Left ventricle myocardium inferior (tissue), 1 donor: Measurements from ENCODE around the gene MAPKAPK2. TPM values are rescaled to one million over a fixed set of nuclear protein-coding genes. Genes with fewer than 3 reads are reported as not detected.

Experiments
- DNase-seq: peaks from one replicate; pipeline ENCODE4 v3.0.0-alpha.2; 2020
- H3K27ac ChIP-seq: fragments of 200-600 bp; replicated peaks from 2 replicates; pipeline ENCODE4 v1.8.0; 2021
- H3K27me3 ChIP-seq: fragments of 200-600 bp; 2 replicates; pipeline ENCODE4 v1.8.0; 2021; ENCODE audit warnings: low read depth
- H3K36me3 ChIP-seq: fragments of 200-600 bp; 2 replicates; pipeline ENCODE4 v1.8.0; 2021
- H3K4me1 ChIP-seq: fragments of 200-600 bp; 2 replicates; pipeline ENCODE4 v1.8.0; 2021
- H3K4me3 ChIP-seq: fragments of 200-600 bp; 2 replicates; pipeline ENCODE4 v1.8.0; 2021; ENCODE audit warnings: mild to moderate bottlenecking, moderate library complexity
- H3K9me3 ChIP-seq: fragments of 200-600 bp; replicated peaks from 2 replicates; pipeline ENCODE4 v1.8.0; 2021
- CTCF ChIP-seq: fragments of 200-600 bp; IDR thresholded peaks from 2 replicates; pipeline ENCODE4 v1.8.0; 2021; ENCODE audit warnings: antibody characterized with exemption, mild to moderate bottlenecking, borderline replicate concordance
- intact Hi-C: fragments of 100-400 bp; cut with micrococcal nuclease; formaldehyde crosslinking; loops from one replicate; pipeline ENCODE4 v1.11.0; 2022
- total RNA-seq: library from RNA; stranded (reverse); fragmentation: NEBNext Ultra II Directional; extraction: Animal tissue kit (Norgen Biotek cat#: 25700); gene quantifications from one replicate; pipeline ENCODE4 v1.2.1, GENCODE V29; 2021
- donor health status: DM: no; HTN: yes; CAD: no; lungs with severe emphysema.

Gene MAPKAPK2
- total RNA-seq, 1 donor from 2014 or later, result 215 TPM

- Histone ChIP-seq H3K27ac (peak overlapping the region; percentile 93), H3K27me3 (no peaks in the 10 kb centered on the region), H3K36me3 (no peaks in the 10 kb centered on the region), H3K4me1 (peaks cover 100% of the 10 kb centered on the region), H3K9me3 (no peaks in the 10 kb centered on the region), H3K4me3 (peak overlapping the region; percentile 44)
- TF ChIP-seq CTCF, result no peak
- no peak for DNase-seq
- intact Hi-C loops, result no loop called here
Measured at GRCh38 chr1:206723462-206723804, 38.7 kb downstream of the MAPKAPK2 start.

- DNase-seq, result peak; percentile 40
- Histone ChIP-seq H3K9me3 (no peaks in the 10 kb centered on the region), H3K27me3 (no peaks in the 10 kb centered on the region), H3K36me3 (peaks cover 3% of the 10 kb centered on the region), H3K4me3 (peak overlapping the region; percentile 44), H3K4me1 (peaks cover 100% of the 10 kb centered on the region), H3K27ac (peak overlapping the region; percentile 93)
- intact Hi-C loops, result no loop called here
- TF ChIP-seq CTCF, result peak; percentile 38
Measured at GRCh38 chr1:206723805-206724472, 39.2 kb downstream of the MAPKAPK2 start.

GRCh38 chr1:206725109-206725963, 40.6 kb downstream of the MAPKAPK2 start:
- no peak for DNase-seq
- TF ChIP-seq CTCF, result peak; percentile 61
- Histone ChIP-seq H3K27ac (peak overlapping the region; percentile 93), H3K27me3 (no peaks in the 10 kb centered on the region), H3K9me3 (no peaks in the 10 kb centered on the region), H3K36me3 (peaks cover 17% of the 10 kb centered on the region), H3K4me1 (peaks cover 99% of the 10 kb centered on the region), H3K4me3 (no peak overlapping the region)
- intact Hi-C loops, result no loop called here

- peaks cover 76% of the 10 kb centered on the region for H3K4me1 ChIP-seq
- peaks cover 45% of the 10 kb centered on the region for H3K36me3 ChIP-seq
- H3K9me3 ChIP-seq, result no peaks in the 10 kb centered on the region
- intact Hi-C loops, result no loop called here
- no peak for TF ChIP-seq CTCF
- no peak for DNase-seq
- H3K4me3 ChIP-seq, result no peak overlapping the region
- no peaks in the 10 kb centered on the region for H3K27me3 ChIP-seq
- peak overlapping the region; percentile 60 for H3K27ac ChIP-seq
Measured at GRCh38 chr1:206727981-206728696, 43.4 kb downstream of the MAPKAPK2 start.

- Histone ChIP-seq H3K4me3 (no peak overlapping the region), H3K9me3 (no peaks in the 10 kb centered on the region), H3K27me3 (no peaks in the 10 kb centered on the region), H3K27ac (peak overlapping the region; percentile 60), H3K4me1 (peaks cover 76% of the 10 kb centered on the region), H3K36me3 (peaks cover 50% of the 10 kb centered on the region)
- no peak for TF ChIP-seq CTCF
- intact Hi-C loops, result no loop called here
- DNase-seq, result no peak
Measured at GRCh38 chr1:206728697-206728987, 43.9 kb downstream of the MAPKAPK2 start.
